HepG2 (cell line): Measurements from ENCODE around the gene ADRM1. TPM values are rescaled to one million over a fixed set of nuclear protein-coding genes. Genes with fewer than 3 reads are reported as not detected.

Source experiments
- AHR ChIP-seq: IDR thresholded peaks from 2 replicates; pipeline ENCODE4 v1.6.1; 2018; ENCODE audit warnings: missing genetic modification reagents, missing compliant biosample characterization
- CHD2 ChIP-seq: IDR thresholded peaks from 2 replicates; pipeline ENCODE4 v1.6.1; 2011; ENCODE audit warnings: low read depth, low read length, improper control_type of control experiment
- CREB1 ChIP-seq, 2 experiments: fragments of 450-650 bp in 1 of 2; IDR thresholded peaks; 2 replicates each; pipeline ENCODE4 v1.6.1; 2016 to 2017; ENCODE audit warnings: control low read depth in 1 of 2, mild to moderate bottlenecking in 1 of 2, missing compliant biosample characterization in 1 of 2, missing genetic modification characterization in 1 of 2
- HDAC1 ChIP-seq: sonication (generic); formaldehyde crosslinking; IDR thresholded peaks from 2 replicates; pipeline ENCODE4 v1.5.1; 2020; ENCODE audit warnings: mild to moderate bottlenecking, missing genetic modification reagents
- HIVEP1 ChIP-seq: sonication (generic); formaldehyde crosslinking; IDR thresholded peaks from 2 replicates; pipeline ENCODE4 v1.4.0; 2020; ENCODE audit warnings: mild to moderate bottlenecking, missing genetic modification reagents
- KDM6A ChIP-seq: IDR thresholded peaks from 2 replicates; pipeline ENCODE4 v1.6.1; 2016; ENCODE audit warnings: low read depth
- KMT2B ChIP-seq: IDR thresholded peaks from 2 replicates; pipeline ENCODE4 v1.6.1; 2016; ENCODE audit warnings: missing genetic modification reagents, missing compliant biosample characterization
- MTF2 ChIP-seq: sonication (generic); formaldehyde crosslinking; IDR thresholded peaks from 2 replicates; pipeline ENCODE4 v1.5.0; 2020; ENCODE audit warnings: missing genetic modification reagents, borderline replicate concordance
- NCOA5 ChIP-seq: sonication (generic); formaldehyde crosslinking; IDR thresholded peaks from 2 replicates; pipeline ENCODE4 v1.4.0; 2020; ENCODE audit warnings: missing genetic modification reagents
- NCOR1 ChIP-seq: fragments of 200-600 bp; sonication (generic); IDR thresholded peaks from 2 replicates; pipeline ENCODE4 v1.7.0; 2017; ENCODE audit warnings: antibody characterized with exemption, low read length, borderline replicate concordance
- RARG ChIP-seq: sonication (generic); formaldehyde crosslinking; IDR thresholded peaks from 2 replicates; pipeline ENCODE4 v1.4.0; 2020; ENCODE audit warnings: low read depth, mild to moderate bottlenecking, missing genetic modification reagents
- RFX1 ChIP-seq: fragments of 450-650 bp; IDR thresholded peaks from 2 replicates; pipeline ENCODE4 v1.6.1; 2017
- SOX5 ChIP-seq: IDR thresholded peaks from 2 replicates; pipeline ENCODE4 v1.6.1; 2016; ENCODE audit warnings: borderline replicate concordance
- SP5 ChIP-seq: IDR thresholded peaks from 2 replicates; pipeline ENCODE4 v1.6.1; 2016; ENCODE audit warnings: low read depth, borderline replicate concordance
- STAG1 ChIP-seq: sonication (generic); formaldehyde crosslinking; IDR thresholded peaks from 2 replicates; pipeline ENCODE4 v1.4.0; 2020; ENCODE audit warnings: missing genetic modification reagents
- STAT5B ChIP-seq: sonication (generic); formaldehyde crosslinking; IDR thresholded peaks from 2 replicates; pipeline ENCODE4 v1.4.0; 2020; ENCODE audit warnings: missing genetic modification reagents
- TP53 ChIP-seq: sonication (generic); formaldehyde crosslinking; conservative IDR thresholded peaks from 2 replicates; pipeline ENCODE4 v1.4.0; 2020; ENCODE audit warnings: missing genetic modification reagents
- ZC3H13 ChIP-seq: sonication (generic); formaldehyde crosslinking; IDR thresholded peaks from 2 replicates; pipeline ENCODE4 v1.8.1; 2023; ENCODE audit warnings: mild to moderate bottlenecking, missing genetic modification reagents, moderate library complexity
- ZNF274 ChIP-seq: sonication (generic); formaldehyde crosslinking; IDR thresholded peaks from 2 replicates; pipeline ENCODE4 v1.5.1; 2020; ENCODE audit warnings: mild to moderate bottlenecking, missing genetic modification reagents
- ZNF562 ChIP-seq: sonication (generic); formaldehyde crosslinking; IDR thresholded peaks from 2 replicates; pipeline ENCODE4 v1.8.0; 2022; ENCODE audit warnings: missing genetic modification reagents, borderline replicate concordance
- ZNF737 ChIP-seq: sonication (generic); formaldehyde crosslinking; IDR thresholded peaks from 2 replicates; pipeline ENCODE4 v1.5.0; 2020; ENCODE audit warnings: missing genetic modification reagents, mild to moderate bottlenecking, borderline replicate concordance
- polyA plus RNA-seq, 8 experiments: library from polyadenylated mRNA; depleted of rRNA in 3 of 8; stranded (reverse) in 7 of 8; unstranded in 1 of 8; fragments of >200 nt; fragmentation: Illumina TruSeq in 4 of 8; extraction: Trizol in 4 of 8; gene quantifications; 2 replicates each; pipeline versions ENCODE4 v1.2.1 to v1.2.3, GENCODE V29; 2011 to 2016; ENCODE audit warnings: low read depth in 4 of 8, missing spikeins in 1 of 8, mixed read lengths in 1 of 8; ENCODE audit not compliant: insufficient read depth in 1 of 8
- total RNA-seq, 5 experiments: library from RNA; depleted of rRNA; stranded (reverse); fragments of >200 nt; fragmentation: Illumina TruSeq; extraction: Trizol; gene quantifications; 2 replicates each; pipeline ENCODE4 v1.2.3, GENCODE V29; 2016; ENCODE audit warnings: low read depth in 1 of 5
- TF ChIP-seq, protein P1 (sequence below): sonication (generic); formaldehyde crosslinking; IDR thresholded peaks from 2 replicates; pipeline ENCODE4 v1.4.0; 2020; ENCODE audit warnings: mild to moderate bottlenecking, low read depth, missing genetic modification reagents
- TF ChIP-seq, protein P2 (sequence below): sonication (generic); formaldehyde crosslinking; IDR thresholded peaks from 2 replicates; pipeline ENCODE4 v1.8.1; 2023; ENCODE audit warnings: mild to moderate bottlenecking, missing genetic modification reagents
- TF ChIP-seq, protein P3 (sequence below): sonication (generic); formaldehyde crosslinking; IDR thresholded peaks from 2 replicates; pipeline ENCODE4 v1.8.0; 2022; ENCODE audit warnings: missing genetic modification reagents, mild to moderate bottlenecking, moderate library complexity, borderline replicate concordance
- TF ChIP-seq, protein P4 (sequence below): sonication (generic); formaldehyde crosslinking; IDR thresholded peaks from 2 replicates; pipeline ENCODE4 v1.8.1; 2022; ENCODE audit warnings: mild to moderate bottlenecking, missing genetic modification reagents

The ADRM1 gene
- total and polyA plus RNA-seq, 2 of the 13 experiments (the other 11 are each of a cell fraction or from before 2014, with no cell fraction given), result 92.9 to 154 TPM

DNA sequence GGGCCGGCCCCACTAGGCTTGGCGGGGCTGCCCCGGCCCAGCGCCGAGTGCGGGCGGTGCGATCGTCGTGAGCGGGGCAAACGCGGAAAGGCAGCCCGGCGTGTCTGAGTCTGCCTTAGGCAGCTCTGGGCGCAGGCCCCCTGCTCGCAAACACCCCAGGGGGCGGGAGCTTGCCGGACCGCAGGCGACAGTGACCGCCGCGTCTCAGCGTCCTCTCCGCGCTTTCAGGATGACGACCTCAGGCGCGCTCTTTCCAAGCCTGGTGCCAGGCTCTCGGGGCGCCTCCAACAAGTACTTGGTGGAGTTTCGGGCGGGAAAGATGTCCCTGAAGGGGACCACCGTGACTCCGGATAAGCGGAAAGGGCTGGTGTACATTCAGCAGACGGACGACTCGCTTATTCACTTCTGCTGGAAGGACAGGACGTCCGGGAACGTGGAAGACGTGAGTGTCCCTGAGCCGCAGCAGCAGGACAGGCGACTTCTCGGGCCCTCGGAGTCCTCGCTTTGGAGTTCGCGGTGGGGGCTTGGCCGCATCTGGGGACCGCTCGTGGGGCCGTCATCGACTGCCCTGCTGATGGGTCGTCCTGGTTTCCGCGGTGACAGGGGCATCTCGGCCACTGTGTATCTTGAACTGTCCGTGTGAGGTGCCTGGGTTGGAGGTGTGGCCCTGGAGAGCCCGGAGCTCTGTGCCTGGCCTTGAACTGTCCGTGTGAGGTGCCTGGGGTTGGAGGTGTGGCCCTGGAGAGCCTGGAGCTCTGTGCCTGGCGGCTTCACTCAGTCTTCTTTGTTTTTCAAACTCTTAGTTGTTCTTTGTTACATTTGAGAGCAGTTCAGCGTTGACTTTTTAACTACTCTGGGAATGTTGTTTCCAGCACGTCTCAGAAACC, 786 bp downstream of the ADRM1 start (continued):
- TF ChIP-seq AHR (CRISPR knock-in tag), result peak; percentile 53
- no peak for TF ChIP-seq CHD2
- TF ChIP-seq KDM6A (CRISPR knock-in tag), result no peak
- TF ChIP-seq, protein P1, sequence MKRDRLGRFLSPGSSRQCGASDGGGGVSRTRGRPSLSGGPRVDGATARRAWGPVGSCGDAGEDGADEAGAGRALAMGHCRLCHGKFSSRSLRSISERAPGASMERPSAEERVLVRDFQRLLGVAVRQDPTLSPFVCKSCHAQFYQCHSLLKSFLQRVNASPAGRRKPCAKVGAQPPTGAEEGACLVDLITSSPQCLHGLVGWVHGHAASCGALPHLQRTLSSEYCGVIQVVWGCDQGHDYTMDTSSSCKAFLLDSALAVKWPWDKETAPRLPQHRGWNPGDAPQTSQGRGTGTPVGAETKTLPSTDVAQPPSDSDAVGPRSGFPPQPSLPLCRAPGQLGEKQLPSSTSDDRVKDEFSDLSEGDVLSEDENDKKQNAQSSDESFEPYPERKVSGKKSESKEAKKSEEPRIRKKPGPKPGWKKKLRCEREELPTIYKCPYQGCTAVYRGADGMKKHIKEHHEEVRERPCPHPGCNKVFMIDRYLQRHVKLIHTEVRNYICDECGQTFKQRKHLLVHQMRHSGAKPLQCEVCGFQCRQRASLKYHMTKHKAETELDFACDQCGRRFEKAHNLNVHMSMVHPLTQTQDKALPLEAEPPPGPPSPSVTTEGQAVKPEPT (CRISPR knock-in tag), result no peak
- TF ChIP-seq HDAC1 (CRISPR knock-in tag), result peak; percentile 90
- no peak for TF ChIP-seq MTF2 (CRISPR knock-in tag)
- TF ChIP-seq, protein P2, sequence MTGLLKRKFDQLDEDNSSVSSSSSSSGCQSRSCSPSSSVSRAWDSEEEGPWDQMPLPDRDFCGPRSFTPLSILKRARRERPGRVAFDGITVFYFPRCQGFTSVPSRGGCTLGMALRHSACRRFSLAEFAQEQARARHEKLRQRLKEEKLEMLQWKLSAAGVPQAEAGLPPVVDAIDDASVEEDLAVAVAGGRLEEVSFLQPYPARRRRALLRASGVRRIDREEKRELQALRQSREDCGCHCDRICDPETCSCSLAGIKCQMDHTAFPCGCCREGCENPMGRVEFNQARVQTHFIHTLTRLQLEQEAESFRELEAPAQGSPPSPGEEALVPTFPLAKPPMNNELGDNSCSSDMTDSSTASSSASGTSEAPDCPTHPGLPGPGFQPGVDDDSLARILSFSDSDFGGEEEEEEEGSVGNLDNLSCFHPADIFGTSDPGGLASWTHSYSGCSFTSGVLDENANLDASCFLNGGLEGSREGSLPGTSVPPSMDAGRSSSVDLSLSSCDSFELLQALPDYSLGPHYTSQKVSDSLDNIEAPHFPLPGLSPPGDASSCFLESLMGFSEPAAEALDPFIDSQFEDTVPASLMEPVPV, result peak; percentile 62; the same call in 1 of the 2 replicates
- TF ChIP-seq ZNF274, result no peak
- peak; percentile 64 for TF ChIP-seq HIVEP1
- peak; percentile 12; the same call in 1 of the 2 replicates for TF ChIP-seq STAG1 (CRISPR knock-in tag)
- no peak for TF ChIP-seq NCOR1
- no peak for TF ChIP-seq SOX5
- TF ChIP-seq ZNF562 (CRISPR knock-in tag), result no peak
- TF ChIP-seq, protein P3, sequence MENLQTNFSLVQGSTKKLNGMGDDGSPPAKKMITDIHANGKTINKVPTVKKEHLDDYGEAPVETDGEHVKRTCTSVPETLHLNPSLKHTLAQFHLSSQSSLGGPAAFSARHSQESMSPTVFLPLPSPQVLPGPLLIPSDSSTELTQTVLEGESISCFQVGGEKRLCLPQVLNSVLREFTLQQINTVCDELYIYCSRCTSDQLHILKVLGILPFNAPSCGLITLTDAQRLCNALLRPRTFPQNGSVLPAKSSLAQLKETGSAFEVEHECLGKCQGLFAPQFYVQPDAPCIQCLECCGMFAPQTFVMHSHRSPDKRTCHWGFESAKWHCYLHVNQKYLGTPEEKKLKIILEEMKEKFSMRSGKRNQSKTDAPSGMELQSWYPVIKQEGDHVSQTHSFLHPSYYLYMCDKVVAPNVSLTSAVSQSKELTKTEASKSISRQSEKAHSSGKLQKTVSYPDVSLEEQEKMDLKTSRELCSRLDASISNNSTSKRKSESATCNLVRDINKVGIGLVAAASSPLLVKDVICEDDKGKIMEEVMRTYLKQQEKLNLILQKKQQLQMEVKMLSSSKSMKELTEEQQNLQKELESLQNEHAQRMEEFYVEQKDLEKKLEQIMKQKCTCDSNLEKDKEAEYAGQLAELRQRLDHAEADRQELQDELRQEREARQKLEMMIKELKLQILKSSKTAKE (CRISPR knock-in tag), result no peak
- TF ChIP-seq KMT2B (CRISPR knock-in tag), result no peak
- TF ChIP-seq RFX1, result no peak
- TF ChIP-seq ZC3H13 (CRISPR knock-in tag), result no peak; the same call in 1 of the 2 replicates
- no peak; the same call in 1 of the 2 replicates for TF ChIP-seq ZNF737 (CRISPR knock-in tag)
- no peak for TF ChIP-seq RARG
- TF ChIP-seq STAT5B (CRISPR knock-in tag), result no peak
- TF ChIP-seq, protein P4, sequence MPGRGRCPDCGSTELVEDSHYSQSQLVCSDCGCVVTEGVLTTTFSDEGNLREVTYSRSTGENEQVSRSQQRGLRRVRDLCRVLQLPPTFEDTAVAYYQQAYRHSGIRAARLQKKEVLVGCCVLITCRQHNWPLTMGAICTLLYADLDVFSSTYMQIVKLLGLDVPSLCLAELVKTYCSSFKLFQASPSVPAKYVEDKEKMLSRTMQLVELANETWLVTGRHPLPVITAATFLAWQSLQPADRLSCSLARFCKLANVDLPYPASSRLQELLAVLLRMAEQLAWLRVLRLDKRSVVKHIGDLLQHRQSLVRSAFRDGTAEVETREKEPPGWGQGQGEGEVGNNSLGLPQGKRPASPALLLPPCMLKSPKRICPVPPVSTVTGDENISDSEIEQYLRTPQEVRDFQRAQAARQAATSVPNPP (CRISPR knock-in tag), result no peak
- peak; percentile 49; the same call in 1 of the 2 replicates for TF ChIP-seq SP5 (CRISPR knock-in tag)
- no peak for TF ChIP-seq TP53 (CRISPR knock-in tag)
- TF ChIP-seq CREB1 (IDR thresholded peaks at IDR 0.05), result no peak
- no peak for TF ChIP-seq CREB1 (CRISPR knock-in tag; IDR thresholded peaks at IDR 0.05)
- TF ChIP-seq NCOA5 (CRISPR knock-in tag), result peak; percentile 68; the same call in 1 of the 2 replicates
